ENCODE results near the gene TCF7L2.

The TCF7L2 gene

DNA sequence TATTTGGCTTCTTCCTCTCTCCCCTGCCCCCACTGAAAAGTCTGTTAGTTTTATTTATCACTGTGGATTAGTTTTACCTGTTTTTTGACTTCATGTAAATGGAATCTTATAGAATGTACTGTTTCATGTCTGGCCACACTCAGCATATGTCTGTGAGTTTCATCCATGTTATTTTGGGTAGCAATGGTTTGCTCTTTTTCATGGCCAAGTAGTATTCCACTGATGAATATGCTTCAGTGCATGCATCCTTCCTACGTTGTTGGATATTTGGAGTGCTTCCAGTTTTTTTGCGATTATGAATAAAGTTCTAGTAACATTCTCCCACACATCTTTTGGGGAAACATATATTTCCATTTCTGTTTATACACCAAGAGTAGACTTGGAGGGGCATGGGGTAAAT lies 19.1 kb downstream of the TCF7L2 start:
- no peak for DNase-seq (ENCODE audit: low spot score)
- in situ Hi-C loops (cut with MboI; ENCODE audit: low pct_unique_long_range_greater_than_20kb, low sequenced_read_pairs, unreplicated experiment): no loop called here
- TF ChIP-seq, protein P1, sequence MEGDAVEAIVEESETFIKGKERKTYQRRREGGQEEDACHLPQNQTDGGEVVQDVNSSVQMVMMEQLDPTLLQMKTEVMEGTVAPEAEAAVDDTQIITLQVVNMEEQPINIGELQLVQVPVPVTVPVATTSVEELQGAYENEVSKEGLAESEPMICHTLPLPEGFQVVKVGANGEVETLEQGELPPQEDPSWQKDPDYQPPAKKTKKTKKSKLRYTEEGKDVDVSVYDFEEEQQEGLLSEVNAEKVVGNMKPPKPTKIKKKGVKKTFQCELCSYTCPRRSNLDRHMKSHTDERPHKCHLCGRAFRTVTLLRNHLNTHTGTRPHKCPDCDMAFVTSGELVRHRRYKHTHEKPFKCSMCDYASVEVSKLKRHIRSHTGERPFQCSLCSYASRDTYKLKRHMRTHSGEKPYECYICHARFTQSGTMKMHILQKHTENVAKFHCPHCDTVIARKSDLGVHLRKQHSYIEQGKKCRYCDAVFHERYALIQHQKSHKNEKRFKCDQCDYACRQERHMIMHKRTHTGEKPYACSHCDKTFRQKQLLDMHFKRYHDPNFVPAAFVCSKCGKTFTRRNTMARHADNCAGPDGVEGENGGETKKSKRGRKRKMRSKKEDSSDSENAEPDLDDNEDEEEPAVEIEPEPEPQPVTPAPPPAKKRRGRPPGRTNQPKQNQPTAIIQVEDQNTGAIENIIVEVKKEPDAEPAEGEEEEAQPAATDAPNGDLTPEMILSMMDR (IDR thresholded peaks at IDR 0.05; ENCODE audit: extremely low read depth, insufficient read depth, missing control alignments): no peak

DNA sequence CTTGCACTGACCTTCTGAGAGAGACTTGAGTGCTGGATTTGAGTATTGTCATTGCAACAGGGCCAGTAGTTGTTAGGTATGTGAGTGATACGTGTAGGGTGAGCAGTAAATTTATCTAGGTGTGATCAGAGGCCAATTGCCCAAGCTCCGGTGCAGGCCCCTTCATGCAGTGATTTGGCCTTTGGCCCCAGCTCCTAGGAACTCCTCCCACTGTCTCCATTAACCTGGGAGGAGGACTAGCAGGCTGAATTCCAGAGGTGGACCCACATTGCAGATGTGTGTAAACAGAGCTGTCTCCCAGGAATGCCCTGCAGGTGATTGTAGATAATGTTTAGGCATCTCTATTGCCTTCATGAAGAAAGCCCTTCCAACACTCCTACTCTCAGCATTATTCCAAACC lies 19.5 kb downstream of the TCF7L2 start:
- TF ChIP-seq, protein P1 (IDR thresholded peaks at IDR 0.05; ENCODE audit: extremely low read depth, insufficient read depth, missing control alignments): no peak
- in situ Hi-C loops (cut with MboI; ENCODE audit: low pct_unique_long_range_greater_than_20kb, low sequenced_read_pairs, unreplicated experiment): no loop called here
- no peak for DNase-seq (ENCODE audit: low spot score)

- in situ Hi-C loops (cut with MboI; ENCODE audit: low pct_unique_long_range_greater_than_20kb, low sequenced_read_pairs, unreplicated experiment): no loop called here
- TF ChIP-seq, protein P1 (IDR thresholded peaks at IDR 0.05; ENCODE audit: extremely low read depth, insufficient read depth, missing control alignments): no peak
- DNase-seq (ENCODE audit: low spot score): no peak
These were observed 20.0 kb downstream of the TCF7L2 start for GRCh38 chr10:112970021-112970420.

DNA sequence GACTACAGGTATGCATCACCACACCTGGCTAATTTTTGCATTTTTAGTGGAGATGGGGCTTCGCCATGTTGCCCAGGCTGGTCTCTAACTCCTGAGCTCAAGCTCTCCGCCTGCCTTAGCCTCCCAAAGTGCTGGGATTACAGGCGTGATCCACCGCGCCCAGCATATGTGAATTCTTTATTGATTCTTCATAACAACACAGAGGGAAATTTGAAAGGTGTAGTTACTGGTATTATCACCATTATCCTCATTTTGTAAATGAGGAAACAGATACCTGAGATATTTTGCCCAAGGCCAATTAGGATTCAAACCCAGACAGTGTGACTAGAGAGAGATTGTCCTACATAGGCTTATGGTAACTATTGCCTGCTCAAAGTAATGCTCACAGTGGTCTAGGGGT lies 22.6 kb downstream of the TCF7L2 start:
- no peak for DNase-seq (ENCODE audit: low spot score)
- TF ChIP-seq, protein P1 (IDR thresholded peaks at IDR 0.05; ENCODE audit: extremely low read depth, insufficient read depth, missing control alignments): no peak
- in situ Hi-C loops (cut with MboI; ENCODE audit: low pct_unique_long_range_greater_than_20kb, low sequenced_read_pairs, unreplicated experiment): no loop called here

- TF ChIP-seq, protein P1 (IDR thresholded peaks at IDR 0.05; ENCODE audit: extremely low read depth, insufficient read depth, missing control alignments): no peak
These were observed 23.0 kb downstream of the TCF7L2 start for GRCh38 chr10:112973046-112973445.

GRCh38 chr10:112973805-112974204 lies 23.8 kb downstream of the TCF7L2 start:
- TF ChIP-seq, protein P1 (IDR thresholded peaks at IDR 0.05; ENCODE audit: extremely low read depth, insufficient read depth, missing control alignments): no peak
- in situ Hi-C loops (cut with MboI; ENCODE audit: low pct_unique_long_range_greater_than_20kb, low sequenced_read_pairs, unreplicated experiment): no loop called here
- DNase-seq (ENCODE audit: low spot score): no peak

More at GRCh38 chr10:112973046-112973445, 23.0 kb downstream of the TCF7L2 start:
- no peak for DNase-seq (ENCODE audit: low spot score)
- in situ Hi-C loops (cut with MboI; ENCODE audit: low pct_unique_long_range_greater_than_20kb, low sequenced_read_pairs, unreplicated experiment): no loop called here

- no peak for DNase-seq (ENCODE audit: low spot score)
- TF ChIP-seq, protein P1 (IDR thresholded peaks at IDR 0.05; ENCODE audit: extremely low read depth, insufficient read depth, missing control alignments): no peak
- in situ Hi-C loops (cut with MboI; ENCODE audit: low pct_unique_long_range_greater_than_20kb, low sequenced_read_pairs, unreplicated experiment): no loop called here
These were observed 27.4 kb downstream of the TCF7L2 start for GRCh38 chr10:112977426-112977898.

All from GM13977 (cell line).